Activated T-helper 1 cell treated with anti-CD3 and anti-CD28 coated beads, Interleukin-12 subunit alpha, Interleukin-12 subunit beta, Interleukin-2, Interleukin-4 antibody, amounts not matched to agents 30 ng/mL and 10 ng/mL and 1 ng/mL, durations not matched to agents 14 hours and 24 hours and 36 hours (primary cell): ENCODE measurements around the gene SERINC3. TPM values are rescaled to one million over a fixed set of nuclear protein-coding genes. Genes with fewer than 3 reads are reported as not detected.

Source experiments
- DNase-seq: peaks from one replicate; pipeline ENCODE4 v3.0.0; 2021; ENCODE audit warnings: low spot score
- H3K27ac Mint-ChIP-seq: one replicate; pipeline ENCODE4 v1.8.0; 2021; ENCODE audit warnings: mild to moderate bottlenecking, mixed read lengths
- H3K27me3 Mint-ChIP-seq: one replicate; pipeline ENCODE4 v1.8.0; 2022; ENCODE audit warnings: mild to moderate bottlenecking, moderate library complexity, mixed read lengths; ENCODE audit not compliant: insufficient read depth
- H3K36me3 Mint-ChIP-seq: one replicate; pipeline ENCODE4 v1.8.0; 2021; ENCODE audit warnings: low read depth, mixed read lengths
- H3K4me1 Mint-ChIP-seq: one replicate; pipeline ENCODE4 v1.8.0; 2021; ENCODE audit warnings: low read depth, mixed read lengths
- H3K4me3 Mint-ChIP-seq: one replicate; pipeline ENCODE4 v1.8.0; 2021; ENCODE audit warnings: mild to moderate bottlenecking, moderate library complexity, mixed read lengths
- H3K9me3 Mint-ChIP-seq: one replicate; pipeline ENCODE4 v1.8.0; 2021; ENCODE audit warnings: mixed read lengths
- intact Hi-C: fragments of 100-400 bp; cut with micrococcal nuclease; formaldehyde crosslinking; loops from one replicate; pipeline ENCODE4 v1.15.1; 2024
- total RNA-seq: library from RNA; stranded (reverse); gene quantifications from 2 replicates; pipeline ENCODE4 v1.2.3, GENCODE V29; 2022

Gene SERINC3
- total RNA-seq, 1 donor from 2014 or later = 51.3 TPM

DNA sequence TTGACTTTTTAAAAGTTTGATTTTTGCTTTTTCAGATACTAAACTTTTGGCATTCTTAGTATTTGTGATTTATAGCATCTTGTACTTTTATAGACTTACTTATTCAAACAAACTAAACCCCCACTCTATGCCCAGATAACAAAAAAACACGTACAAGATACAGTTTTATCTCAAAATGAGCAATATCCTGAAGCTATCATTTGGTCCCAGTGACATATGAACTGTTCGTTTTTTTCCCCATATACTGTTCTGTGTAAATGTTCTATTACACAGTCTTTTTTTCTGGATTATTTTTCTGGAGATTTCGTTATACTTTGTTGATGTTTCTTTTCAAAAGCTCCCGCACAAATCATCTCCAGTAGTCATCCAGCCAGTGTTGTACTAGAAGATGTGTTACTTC lies 27.3 kb upstream of the SERINC3 start:
- H3K27ac Mint-ChIP-seq = no peak overlapping the region
- no peaks in the 10 kb centered on the region for H3K27me3 Mint-ChIP-seq
- intact Hi-C loops = no loop called here

DNA sequence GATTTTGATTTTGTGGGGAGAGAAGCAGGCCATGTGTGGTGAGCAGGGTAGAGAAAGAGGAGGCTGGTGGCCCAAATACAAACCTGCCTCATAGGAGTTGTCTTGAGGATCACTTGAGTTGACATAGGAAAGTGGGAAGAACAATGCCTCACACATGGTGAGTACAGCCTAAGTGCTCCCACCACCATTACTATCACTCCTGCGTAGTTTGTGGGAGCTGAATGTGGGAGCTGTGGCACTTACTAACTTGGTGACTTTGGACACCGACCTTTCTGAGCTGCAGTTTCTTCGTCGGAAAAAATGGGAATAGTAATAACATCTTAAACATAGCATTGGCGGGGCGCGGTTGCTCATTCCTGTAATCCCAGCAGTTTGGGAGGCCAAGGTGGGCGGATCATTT lies 25.5 kb upstream of the SERINC3 start:
- H3K36me3 Mint-ChIP-seq = no peaks in the 10 kb centered on the region
- intact Hi-C loops = no loop called here
- no peaks in the 10 kb centered on the region for H3K9me3 Mint-ChIP-seq
- no peaks in the 10 kb centered on the region for H3K27me3 Mint-ChIP-seq
- no peak for DNase-seq
- H3K4me3 Mint-ChIP-seq = no peak overlapping the region
- peaks cover 7% of the 10 kb centered on the region for H3K4me1 Mint-ChIP-seq
- H3K27ac Mint-ChIP-seq = no peak overlapping the region

More for the DNA sequence above, 27.3 kb upstream of the SERINC3 start:
- H3K4me3 Mint-ChIP-seq = no peak overlapping the region
- H3K4me1 Mint-ChIP-seq = peaks cover 22% of the 10 kb centered on the region
- peaks cover 3% of the 10 kb centered on the region for H3K36me3 Mint-ChIP-seq
- no peak for DNase-seq
- H3K9me3 Mint-ChIP-seq = no peaks in the 10 kb centered on the region

DNA sequence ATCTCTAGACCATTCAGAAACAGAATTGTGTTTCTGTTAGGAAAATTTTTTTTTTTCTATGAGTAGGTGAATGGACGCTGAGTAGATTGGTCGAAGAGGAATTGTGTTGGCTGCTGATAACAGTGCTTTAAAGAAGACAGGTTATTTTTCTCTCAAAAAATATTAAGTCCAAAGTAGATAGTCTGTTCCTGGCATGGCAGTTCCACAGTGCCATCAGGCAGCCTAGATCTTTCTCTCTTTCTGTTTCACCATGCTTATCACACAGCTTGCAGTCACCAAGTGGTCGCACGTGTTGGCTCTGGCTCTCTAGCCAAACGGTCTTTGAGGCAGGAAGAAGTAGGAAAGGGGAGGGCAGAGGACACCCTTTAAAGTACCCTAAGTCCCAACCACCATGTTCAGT lies 22.4 kb upstream of the SERINC3 start:
- Mint-ChIP-seq H3K4me3 (no peak overlapping the region), H3K4me1 (no peaks in the 10 kb centered on the region), H3K27ac (no peak overlapping the region), H3K27me3 (no peaks in the 10 kb centered on the region), H3K9me3 (no peaks in the 10 kb centered on the region), H3K36me3 (no peaks in the 10 kb centered on the region)
- intact Hi-C loops = no loop called here
- DNase-seq = no peak

DNA sequence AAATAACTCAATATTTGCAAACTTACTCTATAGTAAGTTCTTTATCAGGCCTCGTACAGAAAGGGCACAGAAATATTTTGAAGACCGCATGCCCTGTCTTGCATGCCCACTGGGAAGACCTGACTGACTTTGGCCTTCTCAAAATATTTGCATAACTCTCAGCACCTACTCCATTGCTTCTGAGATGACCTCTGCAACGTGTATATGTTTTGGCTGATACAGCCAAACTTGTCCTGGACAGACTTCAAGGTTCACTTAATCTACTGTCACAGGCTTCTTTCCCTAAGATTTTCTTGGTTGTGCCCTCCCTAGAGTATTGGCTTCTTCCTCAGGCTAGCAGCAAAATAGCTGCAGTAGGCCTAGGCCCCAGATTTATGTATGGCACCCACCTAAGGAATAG lies 21.5 kb upstream of the SERINC3 start:
- Mint-ChIP-seq H3K27me3 (no peaks in the 10 kb centered on the region), H3K4me3 (no peak overlapping the region), H3K4me1 (no peaks in the 10 kb centered on the region), H3K9me3 (no peaks in the 10 kb centered on the region), H3K27ac (no peak overlapping the region), H3K36me3 (no peaks in the 10 kb centered on the region)
- intact Hi-C loops = no loop called here
- DNase-seq = no peak

DNA sequence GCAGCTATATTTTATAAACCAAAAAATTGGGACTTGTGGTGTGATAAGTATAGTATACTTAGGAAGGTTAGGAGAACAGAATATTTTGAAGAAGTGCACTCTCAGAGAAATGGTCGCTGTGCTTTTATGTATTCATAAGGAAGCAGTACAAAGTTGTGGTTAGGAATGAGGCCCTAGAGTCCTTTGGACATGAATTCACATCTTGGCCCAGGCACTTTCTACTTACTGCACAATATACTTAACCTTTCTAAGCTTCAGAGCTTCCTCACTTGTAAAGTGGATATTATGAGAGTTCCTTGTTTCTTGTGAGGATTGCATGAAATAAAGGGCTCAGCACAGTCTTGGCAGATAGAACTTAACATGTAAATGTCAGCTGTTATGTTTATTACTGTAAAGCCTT lies 21.0 kb upstream of the SERINC3 start:
- no peaks in the 10 kb centered on the region for H3K36me3 Mint-ChIP-seq
- no peaks in the 10 kb centered on the region for H3K4me1 Mint-ChIP-seq
- H3K9me3 Mint-ChIP-seq = no peaks in the 10 kb centered on the region
- no peak overlapping the region for H3K4me3 Mint-ChIP-seq
- intact Hi-C loops = no loop called here
- no peak overlapping the region for H3K27ac Mint-ChIP-seq
- DNase-seq = no peak
- H3K27me3 Mint-ChIP-seq = no peaks in the 10 kb centered on the region

DNA sequence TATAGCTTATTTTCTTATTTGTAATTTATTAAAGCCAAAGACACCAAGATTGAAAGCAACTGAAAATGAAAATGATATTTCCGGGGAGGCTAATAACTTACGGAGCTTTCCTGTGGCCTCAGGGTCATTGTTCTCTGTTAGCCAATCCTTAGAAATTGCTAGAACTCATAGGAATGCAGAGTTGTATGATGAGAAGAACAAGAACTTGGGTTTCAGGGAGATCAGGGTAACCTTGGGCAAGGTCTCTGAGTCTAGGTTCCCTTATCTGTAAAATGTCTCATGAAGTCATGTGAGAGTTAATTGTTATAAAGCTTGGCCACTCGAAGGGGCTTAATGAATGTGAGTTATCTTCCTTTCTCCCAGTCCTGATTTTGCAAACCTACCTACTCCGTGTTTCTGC lies 20.1 kb upstream of the SERINC3 start:
- no peak for DNase-seq
- Mint-ChIP-seq H3K36me3 (no peaks in the 10 kb centered on the region), H3K4me3 (no peak overlapping the region), H3K27ac (no peak overlapping the region), H3K9me3 (no peaks in the 10 kb centered on the region), H3K27me3 (no peaks in the 10 kb centered on the region), H3K4me1 (no peaks in the 10 kb centered on the region)
- intact Hi-C loops = no loop called here

DNA sequence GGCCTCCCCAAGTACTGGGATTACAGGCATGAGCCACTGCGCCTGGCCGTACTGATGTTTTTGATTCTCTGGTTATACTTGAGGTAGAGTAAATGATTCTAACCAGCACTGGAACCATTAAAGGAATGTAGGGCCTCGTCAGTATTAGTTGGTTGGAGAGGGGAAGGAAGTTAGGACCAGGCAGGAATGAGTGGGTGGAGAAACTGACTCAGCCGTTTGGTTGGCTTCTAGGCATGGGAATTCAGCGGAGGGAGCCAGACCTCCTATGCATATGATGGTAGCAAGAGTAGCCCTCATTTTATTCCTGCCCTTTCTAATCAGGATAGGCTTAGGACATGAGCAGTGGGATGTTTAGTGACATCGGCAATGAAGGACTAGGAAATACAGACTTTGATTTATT lies 19.0 kb upstream of the SERINC3 start:
- DNase-seq = no peak
- Mint-ChIP-seq H3K4me3 (no peak overlapping the region), H3K4me1 (no peaks in the 10 kb centered on the region), H3K27me3 (no peaks in the 10 kb centered on the region), H3K9me3 (no peaks in the 10 kb centered on the region), H3K36me3 (no peaks in the 10 kb centered on the region), H3K27ac (no peak overlapping the region)
- intact Hi-C loops = no loop called here

DNA sequence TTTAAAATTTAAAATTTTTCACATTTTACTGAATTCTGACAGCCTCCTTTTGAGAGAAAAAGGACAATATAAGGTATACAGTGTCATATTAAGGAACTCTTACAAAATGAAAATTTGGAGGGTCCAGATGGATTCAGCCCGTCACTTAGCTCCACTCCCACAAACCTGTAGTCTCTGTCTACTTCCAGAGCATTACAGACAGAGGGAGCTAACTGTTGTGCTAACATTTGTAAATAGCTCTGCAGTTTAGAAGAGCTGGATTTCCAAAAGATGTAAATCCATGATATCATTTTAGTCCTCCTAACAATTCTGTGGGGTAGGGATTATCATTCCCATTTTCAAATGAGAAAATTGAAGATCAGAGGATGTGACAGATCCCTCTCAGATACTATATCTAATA lies 16.1 kb upstream of the SERINC3 start:
- no peaks in the 10 kb centered on the region for H3K36me3 Mint-ChIP-seq
- H3K9me3 Mint-ChIP-seq = no peaks in the 10 kb centered on the region
- H3K27me3 Mint-ChIP-seq = peaks cover 5% of the 10 kb centered on the region
- DNase-seq = no peak
- intact Hi-C loops = no loop called here
- H3K4me1 Mint-ChIP-seq = no peaks in the 10 kb centered on the region
- no peak overlapping the region for H3K27ac Mint-ChIP-seq
- H3K4me3 Mint-ChIP-seq = no peak overlapping the region

DNA sequence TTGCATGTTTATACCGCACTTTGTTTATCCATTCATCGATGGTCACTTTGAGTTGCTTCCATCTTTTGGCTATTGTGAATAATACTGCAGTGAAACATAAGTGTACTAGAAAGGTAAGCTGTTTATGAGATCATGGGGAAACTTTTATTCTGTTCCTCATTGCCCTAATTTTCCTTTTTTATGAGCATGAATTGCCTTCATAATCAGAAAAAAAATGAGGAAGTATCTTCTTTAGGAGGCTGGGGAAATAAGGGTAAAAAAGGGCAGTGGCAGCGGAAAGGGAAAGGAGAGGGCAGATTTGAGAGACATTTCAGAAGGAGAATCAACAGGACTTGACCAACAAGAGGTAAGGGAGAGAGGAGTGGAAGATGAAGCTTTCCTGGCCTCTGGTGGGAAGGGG lies 14.3 kb upstream of the SERINC3 start:
- intact Hi-C loops = no loop called here
- H3K27me3 Mint-ChIP-seq = peaks cover 5% of the 10 kb centered on the region
- no peak overlapping the region for H3K4me3 Mint-ChIP-seq
- no peaks in the 10 kb centered on the region for H3K9me3 Mint-ChIP-seq
- no peaks in the 10 kb centered on the region for H3K36me3 Mint-ChIP-seq
- DNase-seq = no peak
- no peaks in the 10 kb centered on the region for H3K4me1 Mint-ChIP-seq
- H3K27ac Mint-ChIP-seq = no peak overlapping the region

DNA sequence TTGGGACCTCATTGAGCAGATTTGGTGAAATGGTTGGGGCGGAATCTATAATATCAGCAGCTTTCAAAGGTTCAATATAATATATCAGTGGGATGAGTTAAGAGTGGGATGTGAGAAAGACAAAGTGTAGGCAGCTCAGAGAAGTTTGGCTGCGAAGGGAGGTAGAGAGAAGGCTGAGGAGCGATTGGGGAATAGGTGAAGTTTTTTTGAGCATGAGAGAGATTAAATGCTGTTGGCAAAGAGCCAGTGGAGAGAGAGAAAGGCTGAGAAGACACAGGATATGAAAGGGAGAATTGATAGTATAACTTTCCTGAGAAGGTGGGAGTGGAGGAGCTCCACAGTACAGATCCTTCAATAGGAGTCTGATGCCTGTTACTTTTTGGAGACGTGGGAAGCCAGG lies 12.1 kb upstream of the SERINC3 start:
- Mint-ChIP-seq H3K27me3 (peaks cover 5% of the 10 kb centered on the region), H3K4me1 (no peaks in the 10 kb centered on the region), H3K9me3 (no peaks in the 10 kb centered on the region), H3K36me3 (no peaks in the 10 kb centered on the region), H3K4me3 (no peak overlapping the region), H3K27ac (no peak overlapping the region)
- intact Hi-C loops = loop anchor here (1.0 to 5.0 kb wide), 3 partner anchors 19 to 77 kb away; no protein-coding TSS in a partner anchor
- no peak for DNase-seq

DNA sequence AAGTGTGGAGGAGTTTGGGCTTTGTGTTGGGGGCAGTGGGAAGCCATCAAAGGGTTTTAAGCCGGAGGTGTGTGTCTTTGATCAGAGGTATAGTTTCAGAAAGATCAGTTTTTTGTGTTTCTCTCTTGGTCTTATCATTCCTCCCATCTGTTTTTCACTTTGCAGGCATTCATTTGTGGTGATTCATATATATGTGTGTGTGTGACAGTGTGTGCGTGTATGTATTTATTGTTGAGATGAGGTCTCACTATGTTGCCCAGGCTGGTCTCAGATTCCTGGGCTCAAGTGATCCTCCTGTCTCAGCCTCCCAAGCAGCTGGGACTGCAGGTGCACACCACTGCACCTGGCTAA lies 11.1 kb upstream of the SERINC3 start:
- H3K4me1 Mint-ChIP-seq = no peaks in the 10 kb centered on the region
- intact Hi-C loops = loop anchor here (1.0 to 5.0 kb wide), 3 partner anchors 20 to 78 kb away; no protein-coding TSS in a partner anchor
- H3K9me3 Mint-ChIP-seq = no peaks in the 10 kb centered on the region
- H3K27ac Mint-ChIP-seq = no peak overlapping the region
- no peak for DNase-seq
- peaks cover 5% of the 10 kb centered on the region for H3K27me3 Mint-ChIP-seq
- H3K4me3 Mint-ChIP-seq = no peak overlapping the region
- no peaks in the 10 kb centered on the region for H3K36me3 Mint-ChIP-seq

DNA sequence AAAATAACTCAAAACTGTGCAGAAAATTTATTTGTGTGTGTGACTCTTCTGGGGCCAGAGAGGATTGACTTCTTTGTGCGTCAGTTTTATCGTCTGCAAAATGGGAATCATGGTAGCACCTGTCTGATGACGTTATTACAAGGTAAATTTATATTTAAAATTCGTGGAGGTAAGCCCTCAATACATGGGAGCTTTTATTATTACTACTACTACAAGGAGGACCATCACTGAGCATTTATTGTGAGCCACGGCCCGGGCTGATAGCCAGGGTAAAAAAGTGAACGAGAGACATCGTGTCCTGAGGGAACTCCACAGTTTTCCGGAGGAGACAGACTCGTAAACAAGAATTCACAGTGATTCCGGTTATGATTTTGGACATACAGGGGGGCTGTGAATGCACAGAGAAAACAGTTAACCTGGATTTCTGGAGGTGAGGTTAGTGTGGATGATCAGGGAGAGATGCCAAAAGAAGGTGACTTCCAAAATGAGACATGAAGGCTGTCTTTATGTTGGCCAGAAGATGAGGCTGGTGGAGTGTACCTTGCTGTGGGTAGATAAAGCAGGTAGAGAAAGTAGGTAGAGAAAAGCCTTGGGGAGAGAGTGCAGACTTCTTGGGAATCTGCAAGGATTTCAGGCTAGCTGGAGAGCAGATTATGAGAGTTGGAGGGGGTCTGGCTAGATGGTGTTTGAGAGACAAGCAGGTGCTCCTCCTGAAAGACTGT lies 10.6 kb upstream of the SERINC3 start:
- intact Hi-C loops = loop anchor here (2.0 to 5.0 kb wide), 2 partner anchors 45 to 78 kb away; no protein-coding TSS in a partner anchor
- Mint-ChIP-seq H3K4me1 (no peaks in the 10 kb centered on the region), H3K36me3 (no peaks in the 10 kb centered on the region), H3K27me3 (peaks cover 5% of the 10 kb centered on the region), H3K9me3 (no peaks in the 10 kb centered on the region), H3K27ac (no peak overlapping the region), H3K4me3 (no peak overlapping the region)
- DNase-seq = no peak

DNA sequence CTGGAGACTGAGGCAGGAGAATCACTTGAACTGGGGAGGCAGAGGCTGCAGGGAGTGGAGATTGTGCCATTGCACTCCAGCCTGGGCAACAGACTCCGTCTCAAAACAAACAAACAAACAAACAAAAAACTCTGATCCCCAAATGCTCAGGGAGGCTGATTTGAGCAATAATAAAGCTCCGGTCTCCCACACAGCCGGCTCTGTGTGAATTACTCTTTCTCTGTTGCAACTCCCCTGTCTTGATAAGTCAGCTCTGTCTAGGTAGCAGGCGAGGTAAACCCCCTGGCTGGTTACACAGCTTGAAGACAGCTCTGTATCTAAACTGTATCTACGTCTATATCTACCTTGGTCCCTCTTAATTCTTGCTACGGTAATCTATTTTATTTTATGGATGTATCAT lies 6.4 kb upstream of the SERINC3 start:
- Mint-ChIP-seq H3K36me3 (no peaks in the 10 kb centered on the region), H3K9me3 (no peaks in the 10 kb centered on the region), H3K27me3 (no peaks in the 10 kb centered on the region), H3K4me3 (no peak overlapping the region), H3K27ac (no peak overlapping the region), H3K4me1 (peaks cover 4% of the 10 kb centered on the region)
- intact Hi-C loops = loop anchor here (10.0 kb wide), 3 partner anchors 206 to 934 kb away; partner anchors contain the start of genes IFT52, STK4 and TOMM34
- no peak for DNase-seq
